GM21576 (cell line): ENCODE measurements around the gene MAP7D2.
A peak's percentile ranks its signal among the peaks of the same experiment; 100 is the strongest.

Experiments used
- ATAC-seq: cut with Tn5 transposase; IDR thresholded peaks from one replicate; pipeline ENCODE4 v1.9.1; 2021; ENCODE audit warnings: mild to moderate bottlenecking, moderate library complexity; ENCODE audit not compliant: unreplicated experiment

Gene MAP7D2

GRCh38 chrX:19975845-19976244 lies 140.9 kb downstream of the MAP7D2 start:
- no peak for ATAC-seq

GRCh38 chrX:19972984-19973383 lies 143.7 kb downstream of the MAP7D2 start:
- ATAC-seq: no peak

DNA sequence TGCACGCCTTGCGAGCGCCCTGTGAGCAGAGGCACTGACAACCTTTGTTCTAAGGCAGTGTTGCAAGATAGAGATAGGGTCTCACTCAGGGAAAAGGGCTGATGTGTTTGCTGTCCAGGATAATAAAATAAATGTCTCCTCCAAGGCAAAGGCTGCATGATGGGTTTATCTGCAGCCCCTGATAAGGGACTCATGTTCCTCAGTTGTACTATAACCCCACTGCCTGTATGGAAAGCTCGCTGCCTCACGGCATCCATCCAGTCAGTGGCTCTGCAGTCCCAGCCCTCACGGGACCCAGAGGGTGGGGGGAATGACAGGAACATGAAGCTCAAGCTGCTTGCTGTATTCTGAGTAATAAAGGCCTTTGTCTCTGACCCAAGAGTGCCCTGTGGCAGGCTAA lies 148.4 kb downstream of the MAP7D2 start:
- ATAC-seq: no peak

- no peak for ATAC-seq
These were observed 150.7 kb downstream of the MAP7D2 start for GRCh38 chrX:19966056-19966455.

DNA sequence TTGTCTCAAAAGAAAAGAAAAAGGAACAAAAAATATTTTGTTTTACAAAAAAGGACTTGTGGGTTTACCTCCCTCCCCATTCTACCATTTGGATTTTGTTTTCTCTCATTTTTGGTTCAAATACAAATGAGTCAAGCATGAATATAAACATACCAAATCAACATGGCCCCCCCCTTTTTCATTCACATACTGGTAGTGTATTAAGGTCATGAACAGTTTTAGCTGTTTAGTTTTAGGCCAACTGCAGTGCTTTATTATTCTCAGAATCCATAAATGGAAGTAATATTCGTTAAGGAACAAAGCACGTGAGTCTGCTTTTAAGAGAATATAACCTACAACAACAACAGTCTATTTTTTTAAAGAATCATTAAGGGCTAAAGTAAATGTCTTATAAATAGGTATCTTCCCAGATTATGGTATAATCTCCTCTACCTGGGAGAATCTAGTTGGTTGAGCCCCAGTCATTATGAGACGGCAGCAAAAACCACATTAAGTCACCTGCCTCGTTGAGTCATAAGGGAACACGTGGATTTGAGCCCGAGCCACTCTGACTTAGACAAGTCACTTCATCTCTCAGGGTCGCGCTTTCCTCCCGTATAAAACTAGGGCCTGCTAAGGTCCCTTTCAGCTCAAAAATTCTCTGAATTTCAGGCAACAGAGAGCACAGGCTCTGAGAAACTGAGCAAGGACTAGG lies 152.5 kb downstream of the MAP7D2 start:
- ATAC-seq: peak; percentile 78

GRCh38 chrX:19960913-19961312 lies 155.8 kb downstream of the MAP7D2 start:
- no peak for ATAC-seq

- no peak for ATAC-seq
These were observed 157.9 kb downstream of the MAP7D2 start for GRCh38 chrX:19958552-19959486.

GRCh38 chrX:19956923-19957322 lies 159.8 kb downstream of the MAP7D2 start:
- ATAC-seq: no peak
